Measurements from ENCODE around the gene CC2D2B.

DNA sequence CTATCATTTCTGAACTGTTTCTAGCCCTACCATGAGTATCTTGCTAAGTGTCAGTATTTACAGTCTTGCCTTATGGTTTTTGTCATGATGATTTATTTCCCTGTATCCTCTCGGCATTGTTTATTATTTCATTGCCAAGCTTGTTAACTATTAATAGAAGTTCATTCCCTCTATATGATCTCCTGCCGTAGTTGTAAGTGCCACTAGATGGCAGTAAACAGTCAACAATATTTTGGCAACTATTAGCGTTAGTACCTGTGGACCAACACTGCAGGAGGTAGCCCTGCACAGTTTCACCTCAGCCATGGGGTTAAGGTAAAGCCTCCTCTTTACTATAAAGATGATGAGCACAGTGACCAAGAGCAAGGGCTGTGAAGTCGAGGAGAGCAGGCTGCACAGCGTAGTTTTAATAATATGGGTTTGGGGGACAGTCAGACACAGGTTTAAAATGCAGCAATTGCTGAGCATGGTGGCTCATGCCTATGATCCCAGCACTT lies 109.5 kb downstream of the CC2D2B start:
- no peak for TF ChIP-seq EP300 (IDR thresholded peaks at IDR 0.05)
- TF ChIP-seq, protein P1, sequence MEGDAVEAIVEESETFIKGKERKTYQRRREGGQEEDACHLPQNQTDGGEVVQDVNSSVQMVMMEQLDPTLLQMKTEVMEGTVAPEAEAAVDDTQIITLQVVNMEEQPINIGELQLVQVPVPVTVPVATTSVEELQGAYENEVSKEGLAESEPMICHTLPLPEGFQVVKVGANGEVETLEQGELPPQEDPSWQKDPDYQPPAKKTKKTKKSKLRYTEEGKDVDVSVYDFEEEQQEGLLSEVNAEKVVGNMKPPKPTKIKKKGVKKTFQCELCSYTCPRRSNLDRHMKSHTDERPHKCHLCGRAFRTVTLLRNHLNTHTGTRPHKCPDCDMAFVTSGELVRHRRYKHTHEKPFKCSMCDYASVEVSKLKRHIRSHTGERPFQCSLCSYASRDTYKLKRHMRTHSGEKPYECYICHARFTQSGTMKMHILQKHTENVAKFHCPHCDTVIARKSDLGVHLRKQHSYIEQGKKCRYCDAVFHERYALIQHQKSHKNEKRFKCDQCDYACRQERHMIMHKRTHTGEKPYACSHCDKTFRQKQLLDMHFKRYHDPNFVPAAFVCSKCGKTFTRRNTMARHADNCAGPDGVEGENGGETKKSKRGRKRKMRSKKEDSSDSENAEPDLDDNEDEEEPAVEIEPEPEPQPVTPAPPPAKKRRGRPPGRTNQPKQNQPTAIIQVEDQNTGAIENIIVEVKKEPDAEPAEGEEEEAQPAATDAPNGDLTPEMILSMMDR (IDR thresholded peaks at IDR 0.05): peak; percentile 56 to 68 (median 62)
- no peak for TF ChIP-seq POLR2A (IDR thresholded peaks at IDR 0.05)

All from gastroesophageal sphincter (tissue), 3 donors.